Measurements from ENCODE around the gene CD8B.

CD8B gene

GRCh38 chr2:86806059-86806857, 55.4 kb downstream of the CD8B start:
- DNase-seq (ENCODE audit: low read depth in 2 of 2): no peak

DNA sequence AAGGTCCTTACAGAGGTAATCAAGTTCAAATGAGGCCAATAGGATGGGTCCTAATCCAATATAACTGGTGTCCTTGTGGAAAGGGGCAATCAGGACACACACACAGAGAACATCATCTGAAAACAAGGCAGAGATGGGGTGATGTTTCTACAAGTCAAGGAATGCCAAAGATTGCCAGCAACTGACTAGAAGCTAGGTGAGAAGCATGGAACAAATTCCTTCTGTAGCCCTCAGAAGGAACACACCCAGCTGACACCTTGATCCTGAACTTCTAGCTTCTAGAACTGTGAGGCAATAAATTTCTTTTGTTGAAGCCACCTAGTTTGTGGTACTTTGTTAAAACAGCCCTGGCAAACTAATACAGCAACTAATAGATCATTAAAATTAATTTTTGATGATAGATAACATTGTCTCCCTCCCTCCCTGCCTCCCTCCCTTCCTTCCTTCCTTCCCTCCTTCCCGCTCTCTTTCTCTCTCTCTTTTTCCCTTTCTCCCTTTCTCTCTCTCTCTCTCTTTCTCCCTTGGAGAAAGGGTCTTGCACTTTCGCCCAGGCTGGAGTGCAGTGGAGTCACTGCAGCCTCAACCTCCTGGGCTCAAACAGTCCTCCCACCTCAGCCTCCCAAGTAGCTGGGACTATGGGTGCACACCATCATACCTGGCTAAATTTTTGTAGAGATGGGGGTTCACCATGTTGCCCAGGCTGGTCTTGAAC, 60.7 kb downstream of the CD8B start:
- DNase-seq (ENCODE audit: low read depth in 2 of 2): no peak

DNA sequence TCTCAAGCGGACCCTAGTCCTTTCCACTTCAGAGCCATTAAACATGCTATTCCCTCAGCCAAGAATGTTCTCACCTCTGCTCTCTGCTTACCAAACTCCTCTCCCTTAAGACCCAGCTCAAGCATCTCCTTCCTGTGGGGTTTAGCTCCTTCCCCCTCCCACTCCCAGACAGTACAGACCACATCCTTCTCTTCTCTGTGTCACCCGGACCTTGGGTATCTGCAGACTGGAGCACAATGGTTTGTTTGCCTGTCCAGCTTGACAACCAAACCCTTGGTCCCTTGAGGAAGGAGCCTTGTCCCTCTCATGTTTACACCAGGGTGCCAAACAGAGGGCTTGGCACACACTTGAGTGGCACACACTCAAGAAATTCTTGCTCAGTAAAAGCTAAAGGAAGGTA, 66.8 kb downstream of the CD8B start:
- DNase-seq (ENCODE audit: low read depth in 2 of 2): no peak

DNA sequence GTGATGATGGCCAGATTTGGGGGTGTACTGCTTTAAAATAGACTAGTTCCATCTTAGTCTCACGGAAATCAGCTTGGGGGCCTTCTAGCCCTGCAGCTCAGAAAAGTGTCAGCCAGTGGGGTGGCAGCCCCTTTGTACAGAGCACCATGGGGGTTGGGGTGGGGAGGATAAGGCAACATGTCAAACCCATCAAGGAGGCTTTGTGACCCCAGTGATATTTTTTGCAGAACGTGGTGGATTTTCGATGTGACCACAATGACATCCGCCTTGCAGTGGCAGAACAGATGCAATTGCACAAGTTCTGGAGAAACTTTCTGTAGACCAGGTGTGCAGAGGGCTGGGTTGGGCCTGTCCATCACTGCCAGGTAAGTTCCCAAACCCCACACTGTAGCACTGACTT, 67.9 kb downstream of the CD8B start:
- no peak for DNase-seq (ENCODE audit: low read depth in 2 of 2)

DNA sequence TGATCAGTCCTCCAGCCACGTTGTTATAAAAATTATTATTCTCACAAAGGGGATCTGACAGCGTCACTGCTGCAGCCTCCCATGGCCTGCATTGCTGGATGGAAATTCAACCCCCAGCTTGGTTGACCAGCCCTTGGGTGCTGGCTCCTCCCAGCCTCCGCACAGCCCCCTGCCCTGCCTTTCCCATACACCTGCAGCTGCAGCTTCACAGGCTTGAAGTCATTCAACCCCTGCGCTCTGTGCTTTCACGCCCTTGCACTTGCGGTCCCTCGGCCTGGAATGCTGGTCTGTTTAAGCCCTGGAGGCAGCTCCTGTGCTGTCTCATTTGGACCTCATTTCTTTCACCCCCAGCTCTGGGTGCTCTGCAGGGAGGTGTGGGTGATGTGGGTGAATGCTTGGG, 70.1 kb downstream of the CD8B start:
- no peak for DNase-seq (ENCODE audit: low read depth in 2 of 2)

DNA sequence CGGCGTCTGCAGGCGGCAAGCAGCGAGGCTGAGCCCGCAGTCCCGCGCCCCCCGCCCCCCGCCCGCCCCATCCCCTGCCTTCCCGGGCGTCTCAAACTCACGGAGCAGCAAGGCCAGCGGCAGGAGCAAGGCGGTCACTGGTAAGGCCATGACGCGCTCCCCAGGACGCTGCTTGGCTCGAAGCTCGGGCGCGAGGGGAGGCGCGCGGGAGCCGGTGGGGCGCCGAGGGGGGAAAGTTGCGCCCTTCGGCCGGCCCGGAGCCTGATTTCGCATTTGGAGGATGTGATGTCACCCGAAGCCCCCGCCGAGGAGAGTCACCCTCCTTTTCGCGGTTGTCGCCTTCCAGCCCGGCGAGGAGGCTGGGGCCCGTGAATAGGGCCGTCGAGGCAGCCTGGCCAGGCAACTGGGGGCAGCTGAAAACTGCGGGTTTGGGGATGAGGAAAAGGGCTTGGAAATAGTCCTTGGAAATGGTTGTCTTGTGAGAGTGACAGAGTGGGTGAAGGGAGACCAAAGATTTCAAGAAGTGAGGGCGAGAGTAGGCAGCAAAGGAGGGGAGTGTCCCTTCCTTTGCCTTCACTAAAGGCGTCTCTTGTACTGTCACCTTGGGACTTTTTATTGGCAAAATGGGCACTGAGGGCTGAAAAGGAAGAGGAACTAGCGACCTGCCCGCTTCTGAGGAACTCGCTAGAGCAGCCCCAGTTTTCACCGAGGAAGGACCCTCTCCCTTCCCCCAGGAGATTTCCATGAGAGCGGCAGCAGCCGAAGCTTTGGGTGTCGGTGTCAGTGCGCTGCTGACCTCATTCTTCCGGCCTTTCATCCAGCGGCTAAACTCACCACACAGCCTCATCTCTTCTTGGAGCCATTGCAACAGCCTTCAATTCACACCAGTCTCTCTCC, 70.8 kb downstream of the CD8B start, which contains the start of gene CD8A:
CD8A (minus strand) TSS at position 238 of the 897 bp plus-strand sequence; CDS start at position 150, 88 bp downstream.
- no peak for DNase-seq (ENCODE audit: low read depth in 2 of 2)

DNA sequence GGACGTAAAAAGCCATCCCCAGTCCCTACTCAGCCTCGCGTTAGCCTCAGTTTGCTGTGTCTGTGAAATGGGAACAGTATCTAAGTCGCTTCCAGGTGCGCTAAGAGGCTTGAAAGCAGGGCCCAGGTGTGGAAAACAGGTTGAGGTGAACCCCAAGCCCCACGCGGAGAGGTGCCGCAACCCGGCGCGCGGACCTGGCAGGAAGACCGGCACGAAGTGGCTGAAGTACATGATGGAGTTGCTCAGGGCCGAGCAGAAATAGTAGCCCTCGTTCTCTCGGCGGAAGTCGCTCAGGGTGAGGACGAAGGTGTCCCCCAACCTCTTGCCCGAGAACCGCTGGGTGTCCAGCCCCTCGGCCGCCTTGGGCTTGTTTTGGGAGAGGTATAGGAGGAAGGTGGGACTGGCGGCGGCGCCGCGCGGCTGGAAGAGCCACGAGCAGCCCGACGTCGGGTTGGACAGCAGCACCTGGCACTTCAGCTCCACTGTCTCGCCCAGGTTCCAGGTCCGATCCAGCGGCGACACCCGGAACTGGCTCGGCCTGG, 71.5 kb downstream of the CD8B start:
- no peak for DNase-seq (ENCODE audit: low read depth in 2 of 2)

DNA sequence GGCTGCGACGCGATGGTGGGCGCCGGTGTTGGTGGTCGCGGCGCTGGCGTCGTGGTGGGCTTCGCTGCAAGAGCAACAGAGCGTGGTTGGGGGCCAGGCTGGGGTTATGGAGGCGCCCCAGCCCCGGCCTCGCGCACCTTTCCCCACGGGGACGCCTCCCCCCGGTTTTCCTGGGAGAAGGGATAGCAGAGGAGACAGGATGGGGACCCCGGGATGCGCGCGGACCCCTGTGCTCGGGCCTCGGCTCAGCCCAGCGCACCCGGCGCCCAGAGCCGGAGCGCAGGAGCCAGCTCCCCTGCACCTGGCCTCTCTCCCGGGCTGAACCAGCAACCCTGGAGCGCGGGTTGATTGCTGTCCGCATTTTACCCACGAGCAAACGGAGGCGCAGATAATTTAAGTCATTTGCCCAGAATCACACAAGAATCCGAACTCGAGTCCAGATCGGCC, 72.0 kb downstream of the CD8B start:
- no peak for DNase-seq (ENCODE audit: low read depth in 2 of 2)

DNA sequence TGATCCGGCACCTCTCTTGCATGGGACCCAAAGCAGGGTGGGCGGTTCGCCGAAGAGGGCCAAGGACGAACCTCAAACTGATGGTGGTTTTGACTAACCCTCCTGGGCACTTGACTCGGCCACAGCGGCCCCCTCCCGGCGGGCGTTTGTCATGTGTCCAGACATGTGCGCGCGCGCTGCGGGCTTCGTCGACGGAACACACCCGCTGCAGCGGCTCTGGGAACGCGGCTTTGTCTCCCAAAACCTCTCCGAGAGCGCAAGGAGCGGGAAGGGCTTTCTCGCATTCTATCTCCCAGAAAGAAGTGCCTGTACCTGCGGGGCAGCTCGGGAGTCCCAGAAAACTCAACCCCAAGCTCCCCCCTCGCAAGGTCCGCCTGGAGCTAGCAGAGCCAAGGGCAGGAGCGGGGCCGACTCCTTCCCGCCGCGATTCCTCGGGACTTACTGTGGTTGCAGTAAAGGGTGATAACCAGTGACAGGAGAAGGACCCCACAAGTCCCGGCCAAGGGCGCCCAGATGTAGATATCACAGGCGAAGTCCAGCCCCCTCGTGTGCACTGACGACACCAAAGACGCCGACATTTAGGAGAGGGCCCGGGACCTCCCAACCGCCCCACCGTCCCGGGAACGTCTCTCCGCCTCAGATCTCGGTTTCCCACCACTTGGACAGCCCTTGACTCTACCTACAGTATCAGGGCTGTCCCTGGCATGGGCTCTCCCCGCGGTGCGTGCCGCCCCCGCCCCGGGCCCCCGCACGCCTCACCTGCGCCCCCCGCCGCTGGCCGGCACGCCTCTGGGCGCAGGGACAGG, 72.6 kb downstream of the CD8B start:
- no peak for DNase-seq (ENCODE audit: low read depth in 2 of 2)

DNA sequence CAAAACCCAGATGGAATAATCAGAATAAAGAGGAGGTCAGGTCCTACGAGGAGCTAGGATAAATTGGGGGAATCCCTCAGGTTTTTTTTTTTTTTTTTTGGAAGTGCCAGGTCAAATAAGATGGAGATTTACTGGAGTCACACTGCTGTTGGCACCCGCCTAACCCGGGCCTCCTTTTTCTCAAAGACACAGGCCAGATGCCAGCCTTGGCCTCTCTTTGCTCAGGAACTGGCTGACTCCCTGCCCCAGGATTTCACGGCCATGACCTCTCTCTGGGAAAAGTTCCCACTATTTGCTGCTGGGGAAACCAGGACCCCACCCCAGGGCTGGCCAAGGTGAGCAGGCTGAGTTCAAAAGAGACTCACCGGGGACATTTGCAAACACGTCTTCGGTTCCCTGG, 73.5 kb downstream of the CD8B start:
- no peak for DNase-seq (ENCODE audit: low read depth in 2 of 2)

GRCh38 chr2:86787736-86788135, 74.0 kb downstream of the CD8B start:
- no peak for DNase-seq (ENCODE audit: low read depth in 2 of 2)

DNA sequence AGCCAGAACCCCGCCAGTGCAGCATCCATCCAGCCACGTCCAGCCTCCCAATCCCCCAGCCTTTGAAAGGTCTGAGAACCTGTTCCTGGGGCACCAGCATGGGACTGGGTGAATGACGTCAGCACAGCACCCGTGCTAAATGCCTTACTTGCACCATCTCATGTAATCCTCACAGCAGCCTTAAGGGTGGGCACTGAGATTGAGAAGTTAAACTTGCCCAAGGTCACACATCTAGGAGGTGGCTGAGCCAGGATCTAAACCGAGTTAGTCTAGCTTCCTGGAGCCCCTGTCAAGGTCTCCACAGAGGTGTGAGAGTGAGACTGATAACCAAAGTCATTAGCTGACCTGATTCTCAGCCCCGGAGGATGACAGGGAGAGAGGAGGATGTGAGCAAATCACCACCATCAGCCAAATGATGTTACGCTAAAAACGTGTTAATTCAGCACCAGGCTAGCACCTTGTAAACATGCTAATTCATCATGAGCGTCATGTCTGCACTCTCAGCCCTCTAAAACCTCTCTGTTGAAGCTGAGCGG, 75.6 kb downstream of the CD8B start:
- no peak for DNase-seq (ENCODE audit: low read depth in 2 of 2)

- DNase-seq (ENCODE audit: low read depth in 2 of 2): no peak
Observed at GRCh38 chr2:86785456-86785855, 76.2 kb downstream of the CD8B start.

DNA sequence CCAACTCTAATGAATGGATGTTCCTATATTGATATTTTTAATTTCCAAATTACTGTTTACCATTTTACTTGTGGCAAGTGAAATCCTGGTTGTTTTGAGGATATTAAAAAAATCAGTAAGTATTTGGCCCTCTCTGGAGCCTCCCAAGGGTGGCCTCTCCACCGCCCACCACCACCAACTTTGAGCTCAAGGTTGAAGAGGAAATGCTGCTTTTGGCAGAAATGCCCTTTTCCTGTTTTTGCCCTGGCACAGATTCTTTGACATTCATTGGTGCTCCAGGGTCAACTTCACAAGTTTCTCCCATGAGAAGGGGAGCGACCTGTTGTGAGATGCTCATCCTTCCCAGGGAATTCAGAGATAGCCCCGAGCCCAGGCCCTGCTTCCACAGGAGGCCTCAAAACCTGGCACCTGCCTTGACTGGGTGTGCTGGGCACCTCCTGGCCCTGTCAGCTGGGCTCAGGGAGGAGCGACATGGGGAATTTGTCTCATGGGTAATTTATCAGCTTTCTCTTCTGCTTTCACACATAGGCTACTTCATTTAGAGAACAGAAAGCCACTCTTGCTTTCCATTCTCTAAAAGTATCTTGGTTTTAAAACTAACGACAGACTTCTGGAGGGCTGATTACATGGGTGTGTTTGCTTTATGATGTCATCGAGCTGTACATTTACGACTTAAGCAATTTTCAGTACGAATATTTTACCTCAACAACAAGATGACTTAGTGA, 77.9 kb downstream of the CD8B start:
- DNase-seq (ENCODE audit: low read depth in 2 of 2): no peak

- DNase-seq (ENCODE audit: low read depth in 2 of 2): no peak
Observed at GRCh38 chr2:86782748-86783147, 78.9 kb downstream of the CD8B start.

GRCh38 chr2:86781363-86781762, 80.3 kb downstream of the CD8B start:
- DNase-seq (ENCODE audit: low read depth in 2 of 2): no peak

GRCh38 chr2:86779971-86780370, 81.7 kb downstream of the CD8B start:
- no peak for DNase-seq (ENCODE audit: low read depth in 2 of 2)

DNA sequence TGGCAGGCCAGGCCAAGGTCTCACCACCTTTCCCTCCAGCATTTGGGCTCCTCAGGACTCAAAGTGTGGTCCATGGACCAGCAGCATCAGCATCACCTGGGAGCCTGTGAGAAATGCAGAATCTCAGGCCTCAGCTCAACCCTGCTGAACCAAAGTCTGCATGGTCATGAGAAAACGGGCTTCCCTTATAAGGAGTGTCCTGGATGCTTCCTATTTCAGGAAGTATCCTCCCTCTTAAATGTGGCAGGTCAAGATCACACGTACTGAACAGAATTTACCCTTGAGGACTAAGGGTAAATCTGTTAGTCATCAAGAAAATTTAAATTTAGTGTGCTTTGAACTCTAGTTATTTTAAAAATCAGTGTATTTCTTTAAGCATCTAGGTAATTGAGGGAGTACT, 82.7 kb downstream of the CD8B start:
- no peak for DNase-seq (ENCODE audit: low read depth in 2 of 2)

GRCh38 chr2:86776532-86776931, 85.2 kb downstream of the CD8B start:
- no peak for DNase-seq (ENCODE audit: low read depth in 2 of 2)

DNA sequence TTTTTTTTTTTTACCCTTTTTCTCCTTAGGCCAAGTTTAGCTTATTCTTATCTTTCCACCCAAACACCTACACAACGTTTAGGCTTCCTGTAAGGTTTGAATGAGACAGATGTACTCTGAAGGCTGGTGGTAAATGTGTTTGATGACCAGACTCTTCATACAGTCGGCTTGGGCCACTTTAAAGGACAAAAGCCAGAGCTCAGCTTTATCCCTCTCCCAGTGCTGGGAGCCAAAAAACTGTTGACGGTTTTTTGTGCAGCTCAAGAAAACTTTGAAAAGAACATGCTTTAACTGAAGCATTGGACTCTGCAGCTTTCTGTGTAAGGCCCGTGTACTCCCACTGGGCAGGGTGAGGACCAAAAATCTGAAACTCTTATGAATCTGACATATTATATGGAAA, 86.3 kb downstream of the CD8B start:
- no peak for DNase-seq (ENCODE audit: low read depth in 2 of 2)
